NCI-H2171 (cell line): ENCODE data around the gene GPR153.
"Not testable (repeated sequence)": the region's sequence is repeated elsewhere in the genome, so short reads cannot be mapped to it uniquely, and the experiment has no call there.

ENCODE experiments used
- DNase-seq: peaks from one replicate; lab custom pipeline; 2025; lab: John Stamatoyannopoulos, UW

GPR153 gene

GRCh38 chr1:6260961-6261614 is at the start of gene GPR153:
Gene GPR153 (minus strand): TSS chr1:6261098. CDS start chr1:6254905, 6,193 bp downstream.
- peak; percentile 23 for DNase-seq

- DNase-seq, result no peak
Measured at GRCh38 chr1:6310116-6310848, 49.4 kb upstream of the GPR153 start.

GRCh38 chr1:6309564-6309963 is 48.7 kb upstream of the GPR153 start:
- no peak for DNase-seq

- DNase-seq, result no peak
Measured at GRCh38 chr1:6308449-6308848, 47.6 kb upstream of the GPR153 start.

GRCh38 chr1:6307682-6308081 is 46.8 kb upstream of the GPR153 start:
- DNase-seq, result not testable (repeated sequence)

GRCh38 chr1:6307099-6307498 is 46.2 kb upstream of the GPR153 start:
- DNase-seq, result no peak

- no peak for DNase-seq
Measured at GRCh38 chr1:6303397-6304012, 42.6 kb upstream of the GPR153 start.

GRCh38 chr1:6302568-6302967 is 41.7 kb upstream of the GPR153 start:
- DNase-seq, result no peak

- no peak for DNase-seq
Measured at GRCh38 chr1:6301526-6301925, 40.6 kb upstream of the GPR153 start.

GRCh38 chr1:6300342-6301048 is 39.6 kb upstream of the GPR153 start:
- DNase-seq, result no peak

GRCh38 chr1:6299557-6300165 is 38.8 kb upstream of the GPR153 start:
- DNase-seq, result no peak

- no peak for DNase-seq
Measured at GRCh38 chr1:6298940-6299465, 38.1 kb upstream of the GPR153 start.

GRCh38 chr1:6298530-6298929 is 37.6 kb upstream of the GPR153 start:
- no peak for DNase-seq

GRCh38 chr1:6295910-6296309 is 35.0 kb upstream of the GPR153 start:
- no peak for DNase-seq

- DNase-seq, result no peak
Measured at GRCh38 chr1:6294890-6295556, 34.1 kb upstream of the GPR153 start.

- DNase-seq, result no peak
Measured at GRCh38 chr1:6294080-6294889, 33.4 kb upstream of the GPR153 start.

GRCh38 chr1:6292102-6292501 is 31.2 kb upstream of the GPR153 start:
- DNase-seq, result no peak

- DNase-seq, result no peak
Measured at GRCh38 chr1:6288665-6289064, 27.8 kb upstream of the GPR153 start.

- DNase-seq, result no peak
Measured at GRCh38 chr1:6288026-6288425, 27.1 kb upstream of the GPR153 start.

- DNase-seq, result peak; percentile 19
Measured at GRCh38 chr1:6287431-6287886, 26.6 kb upstream of the GPR153 start.
